Measurements from ENCODE around the gene ADAMTS17.

The ADAMTS17 gene

DNA sequence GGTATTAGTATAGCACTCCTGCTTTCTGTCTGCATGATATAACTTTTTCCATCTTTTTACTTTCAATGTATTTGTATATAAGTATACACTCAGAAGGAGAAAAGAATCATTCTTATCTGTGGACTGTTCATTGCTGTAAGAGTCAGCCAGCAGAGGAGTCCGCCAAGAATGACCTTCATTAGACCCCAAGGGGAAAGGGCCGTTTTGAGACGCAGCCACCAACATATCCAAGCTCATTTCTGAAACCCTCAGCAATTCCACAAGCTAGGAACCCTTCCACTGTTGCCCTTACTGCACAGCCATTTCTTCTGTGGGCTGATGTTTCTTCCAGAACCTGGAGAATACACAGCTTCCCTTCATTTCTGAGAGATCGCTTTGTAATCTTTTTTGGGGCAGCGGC is 301.8 kb downstream of the ADAMTS17 start:
- TF ChIP-seq, protein P1, sequence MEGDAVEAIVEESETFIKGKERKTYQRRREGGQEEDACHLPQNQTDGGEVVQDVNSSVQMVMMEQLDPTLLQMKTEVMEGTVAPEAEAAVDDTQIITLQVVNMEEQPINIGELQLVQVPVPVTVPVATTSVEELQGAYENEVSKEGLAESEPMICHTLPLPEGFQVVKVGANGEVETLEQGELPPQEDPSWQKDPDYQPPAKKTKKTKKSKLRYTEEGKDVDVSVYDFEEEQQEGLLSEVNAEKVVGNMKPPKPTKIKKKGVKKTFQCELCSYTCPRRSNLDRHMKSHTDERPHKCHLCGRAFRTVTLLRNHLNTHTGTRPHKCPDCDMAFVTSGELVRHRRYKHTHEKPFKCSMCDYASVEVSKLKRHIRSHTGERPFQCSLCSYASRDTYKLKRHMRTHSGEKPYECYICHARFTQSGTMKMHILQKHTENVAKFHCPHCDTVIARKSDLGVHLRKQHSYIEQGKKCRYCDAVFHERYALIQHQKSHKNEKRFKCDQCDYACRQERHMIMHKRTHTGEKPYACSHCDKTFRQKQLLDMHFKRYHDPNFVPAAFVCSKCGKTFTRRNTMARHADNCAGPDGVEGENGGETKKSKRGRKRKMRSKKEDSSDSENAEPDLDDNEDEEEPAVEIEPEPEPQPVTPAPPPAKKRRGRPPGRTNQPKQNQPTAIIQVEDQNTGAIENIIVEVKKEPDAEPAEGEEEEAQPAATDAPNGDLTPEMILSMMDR (IDR thresholded peaks at IDR 0.05; ENCODE audit: low read length, missing control alignments), result no peak
- H3K4me3 ChIP-seq (replicated peaks; ENCODE audit: low read depth, low read length), result no peak overlapping the region
- no peak for DNase-seq (ENCODE audit: low read depth)

DNA sequence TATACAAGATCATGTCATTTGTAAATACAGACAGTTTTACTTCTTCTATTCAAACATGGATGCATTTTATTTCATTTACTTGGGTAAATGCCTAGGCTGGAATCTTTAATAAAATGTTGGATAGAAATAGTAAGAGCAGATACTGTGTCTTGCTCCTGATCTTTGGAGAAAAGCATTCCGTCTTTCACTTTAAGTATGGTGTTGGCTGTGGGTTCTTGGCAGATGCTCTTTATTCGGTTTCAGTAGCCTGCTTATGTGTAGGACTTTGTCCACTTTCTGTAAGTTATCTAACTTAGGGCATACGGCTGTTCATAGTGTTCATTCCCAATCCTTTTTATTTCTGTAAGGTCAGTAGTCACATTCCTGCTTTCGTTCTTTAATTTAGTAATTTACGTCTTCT is 303.0 kb downstream of the ADAMTS17 start:
- TF ChIP-seq, protein P1 (IDR thresholded peaks at IDR 0.05; ENCODE audit: low read length, missing control alignments), result no peak
- H3K4me3 ChIP-seq (replicated peaks; ENCODE audit: low read depth, low read length), result no peak overlapping the region
- DNase-seq (ENCODE audit: low read depth), result no peak

DNA sequence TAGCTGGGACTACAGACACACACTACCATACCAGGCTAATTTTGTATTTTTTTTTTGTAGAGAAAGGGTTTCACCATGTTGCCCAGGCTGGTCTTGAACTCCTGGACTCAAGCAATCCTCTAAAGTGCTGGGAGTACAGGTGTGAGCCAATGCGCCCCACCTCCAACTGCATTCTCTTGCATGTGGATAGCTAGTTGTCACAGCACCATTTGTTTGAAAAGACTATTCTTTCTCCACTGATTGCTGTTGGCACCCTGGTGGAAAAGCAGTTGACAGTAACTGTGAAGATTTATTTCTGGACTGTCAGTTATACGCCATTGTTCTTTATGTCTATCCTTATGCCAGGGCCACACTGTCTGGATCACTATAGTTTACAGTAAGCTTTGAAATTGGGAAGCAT is 303.9 kb downstream of the ADAMTS17 start:
- H3K4me3 ChIP-seq (replicated peaks; ENCODE audit: low read depth, low read length), result no peak overlapping the region
- no peak for DNase-seq (ENCODE audit: low read depth)
- TF ChIP-seq, protein P1 (IDR thresholded peaks at IDR 0.05; ENCODE audit: low read length, missing control alignments), result no peak

DNA sequence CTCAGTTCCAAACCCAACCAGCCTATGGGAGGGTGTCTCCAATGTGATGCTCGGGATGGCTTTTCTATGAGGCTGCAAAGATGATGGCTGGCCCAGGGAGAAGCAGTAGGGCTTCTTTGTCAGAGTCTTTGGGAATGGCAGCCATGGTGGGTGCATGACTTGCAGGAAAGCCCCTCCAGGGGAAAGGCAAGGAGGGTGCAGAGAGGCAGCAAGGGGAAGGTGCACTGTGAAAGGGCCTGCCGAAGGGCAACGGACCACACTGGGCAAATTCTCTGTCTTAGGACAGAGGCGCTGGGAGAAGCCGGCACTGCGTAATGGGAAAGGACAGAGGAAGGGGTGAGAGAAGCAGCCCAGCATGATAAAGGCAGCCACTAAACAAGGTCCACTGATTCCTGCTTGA is 305.8 kb downstream of the ADAMTS17 start:
- TF ChIP-seq, protein P1 (IDR thresholded peaks at IDR 0.05; ENCODE audit: low read length, missing control alignments), result no peak
- no peak for DNase-seq (ENCODE audit: low read depth)
- no peak overlapping the region for H3K4me3 ChIP-seq (replicated peaks; ENCODE audit: low read depth, low read length)

DNA sequence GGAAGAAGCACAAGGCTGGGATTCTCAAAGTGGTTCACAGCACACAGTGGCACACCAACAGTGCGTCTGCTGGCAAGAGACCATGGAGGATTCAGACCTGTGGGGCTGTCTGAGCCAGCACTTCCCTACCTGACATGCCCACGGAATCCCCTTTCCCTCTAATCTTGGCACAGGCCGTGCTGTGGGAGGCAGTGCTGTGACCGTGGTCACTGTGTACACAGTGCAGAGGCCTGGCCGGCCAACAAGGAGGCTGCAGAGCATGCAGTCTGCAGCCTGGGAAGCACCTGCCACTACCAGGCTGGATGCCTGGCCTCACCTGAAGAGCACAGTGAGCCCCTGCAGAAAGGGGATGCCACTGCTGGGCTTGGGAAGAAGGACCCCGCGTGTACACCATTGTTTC is 307.6 kb downstream of the ADAMTS17 start:
- TF ChIP-seq, protein P1 (IDR thresholded peaks at IDR 0.05; ENCODE audit: low read length, missing control alignments), result no peak
- no peak for DNase-seq (ENCODE audit: low read depth)
- H3K4me3 ChIP-seq (replicated peaks; ENCODE audit: low read depth, low read length), result no peak overlapping the region

DNA sequence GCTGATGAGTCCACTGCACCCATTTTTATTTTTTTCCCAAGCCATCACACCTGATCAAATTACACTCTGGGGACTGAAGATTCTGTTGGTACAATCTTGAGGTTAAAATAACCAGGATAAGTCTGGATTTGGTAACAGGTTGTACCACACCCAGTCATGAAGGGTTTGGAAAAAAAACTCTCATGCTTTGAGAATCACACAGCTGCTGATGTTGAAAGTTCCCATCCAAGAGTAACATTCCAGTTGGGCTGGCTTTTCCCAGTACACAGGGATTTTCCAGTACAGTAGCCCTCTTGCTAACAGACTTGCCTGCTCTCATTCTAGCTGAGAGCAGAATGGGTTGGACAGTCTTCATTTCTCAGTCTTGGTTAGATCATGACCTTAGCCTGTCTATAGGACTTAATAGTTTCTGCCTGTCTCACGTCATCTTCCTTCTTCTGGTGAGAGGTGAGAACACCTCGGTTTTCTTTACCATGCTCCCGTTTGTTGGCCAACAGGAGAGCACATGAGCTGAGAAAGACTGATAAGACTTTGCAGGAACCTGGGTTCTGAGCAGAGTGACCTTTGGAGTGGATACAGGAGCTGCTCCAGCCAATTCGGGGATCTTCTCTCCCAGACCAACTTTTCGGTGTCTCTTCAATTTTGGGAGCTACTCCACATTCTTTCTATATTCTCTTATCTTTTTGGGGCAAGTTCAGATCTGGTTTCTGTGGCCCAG is 308.5 kb downstream of the ADAMTS17 start:
- H3K4me3 ChIP-seq (replicated peaks; ENCODE audit: low read depth, low read length), result no peak overlapping the region
- DNase-seq (ENCODE audit: low read depth), result peak; percentile 18
- TF ChIP-seq, protein P1 (IDR thresholded peaks at IDR 0.05; ENCODE audit: low read length, missing control alignments), result no peak
